Natural killer cell (primary cell): ENCODE results near the gene DAB2IP. TPM values are rescaled to one million over a fixed set of nuclear protein-coding genes. Genes with fewer than 3 reads are reported as not detected.

Experiments used
- ATAC-seq, 3 donors: fragments of 150-1000 bp in 2 of 3; fragments of 200-7000 bp in 1 of 3; cut with Tn5 transposase; 1 replicate in 1 of 3; 2 replicates in 2 of 3; pipeline ENCODE4 v1.10.0; 2021; ENCODE audit warnings: mild to moderate bottlenecking in 2 of 3, moderate library complexity in 2 of 3
- DNase-seq, 2 donors: peaks; one replicate each; pipeline versions ENCODE4 v3.0.0 to v3.0.0-alpha.2; 2013 to 2021; ENCODE audit warnings: mixed read lengths in 1 of 2
- H3K27ac ChIP-seq: one replicate; pipeline ENCODE4 v1.5.1; 2013; ENCODE audit warnings: mild to moderate bottlenecking, low read length
- H3K27me3 ChIP-seq: one replicate; pipeline ENCODE4 v1.6.1; 2013; ENCODE audit warnings: low read length; ENCODE audit not compliant: control insufficient read depth, insufficient read depth
- H3K36me3 ChIP-seq: one replicate; pipeline ENCODE4 v1.6.1; 2013; ENCODE audit warnings: low read length; ENCODE audit not compliant: control insufficient read depth, insufficient read depth
- H3K4me1 ChIP-seq: one replicate; pipeline ENCODE4 v1.6.1; 2013; ENCODE audit warnings: low read length; ENCODE audit not compliant: control insufficient read depth, insufficient read depth
- H3K4me3 ChIP-seq: one replicate; pipeline ENCODE4 v1.5.1; 2013; ENCODE audit warnings: low read length
- H3K9me3 ChIP-seq: one replicate; pipeline ENCODE4 v1.6.1; 2013; ENCODE audit warnings: low read length; ENCODE audit not compliant: control insufficient read depth, insufficient read depth
- H3K27ac Mint-ChIP-seq, 2 donors: one replicate each; pipeline ENCODE4 v1.8.0; 2022; ENCODE audit warnings: mild to moderate bottlenecking in 2 of 2, mixed read lengths in 2 of 2, moderate library complexity in 1 of 2
- H3K27me3 Mint-ChIP-seq, 2 donors: one replicate each; pipeline ENCODE4 v1.8.0; 2022; ENCODE audit warnings: low read depth in 2 of 2, mixed read lengths in 2 of 2
- H3K36me3 Mint-ChIP-seq: one replicate; pipeline ENCODE4 v1.8.0; 2022; ENCODE audit warnings: mixed read lengths
- H3K4me1 Mint-ChIP-seq, 2 donors: one replicate each; pipeline ENCODE4 v1.8.0; 2022; ENCODE audit warnings: mixed read lengths in 2 of 2
- H3K4me3 Mint-ChIP-seq: one replicate; pipeline ENCODE4 v1.8.0; 2022; ENCODE audit warnings: mild to moderate bottlenecking, moderate library complexity, mixed read lengths
- H3K9me3 Mint-ChIP-seq, 2 donors: one replicate each; pipeline ENCODE4 v1.8.0; 2022; ENCODE audit warnings: mixed read lengths in 2 of 2
- CTCF ChIP-seq: fragments of 200-600 bp; IDR thresholded peaks from one replicate; pipeline ENCODE4 v1.8.0; 2022; ENCODE audit warnings: antibody characterized with exemption
- WGBS: methylation state at CpG from one replicate; pipeline ENCODE4 v1.1.7; 2013; ENCODE audit warnings: missing lambda C conversion rate; ENCODE audit not compliant: insufficient coverage; 5-methylcytosine and 5-hydroxymethylcytosine counted together
- intact Hi-C: fragments of 100-400 bp; cut with micrococcal nuclease; formaldehyde crosslinking; loops from one replicate; pipeline ENCODE4 v1.14.2; 2022
- total RNA-seq, 4 donors: library from RNA; stranded (reverse); fragments of 120-200 nt in 1 of 4; gene quantifications; one replicate each; pipeline versions ENCODE4 v1.2.3 to v1.2.4, GENCODE V29; 2013 to 2022

The DAB2IP gene
- total RNA-seq, 3 donors from 2014 or later (not counting 1 experiment from before 2014, with no cell fraction given), result 0.19 to 2.5 TPM; not detected in 1

- no peak overlapping the region for H3K27ac Mint-ChIP-seq
- no peaks in the 10 kb centered on the region for H3K9me3 ChIP-seq
- WGBS, result 24% methylated on average over 4 of the region's 6 CpGs
Measured at GRCh38 chr9:121627427-121627826, 24.0 kb upstream of the DAB2IP start.

GRCh38 chr9:121628401-121628800, 23.0 kb upstream of the DAB2IP start:
- H3K27me3 Mint-ChIP-seq, result peaks cover 7% of the 10 kb centered on the region in 2 donors
- no peaks in the 10 kb centered on the region for H3K36me3 Mint-ChIP-seq
- 95% methylated on average over 4 of the region's 4 CpGs for WGBS
- intact Hi-C loops, result no loop called here
- Histone ChIP-seq H3K27me3 (no peaks in the 10 kb centered on the region), H3K4me1 (no peaks in the 10 kb centered on the region), H3K36me3 (no peaks in the 10 kb centered on the region), H3K9me3 (no peaks in the 10 kb centered on the region), H3K4me3 (no peak overlapping the region), H3K27ac (no peak overlapping the region)
- H3K4me3 Mint-ChIP-seq, result no peak overlapping the region
- DNase-seq, result no peak
- no peak for ATAC-seq
- H3K9me3 Mint-ChIP-seq, result no peaks in the 10 kb centered on the region
- H3K4me1 Mint-ChIP-seq, result peaks cover 0 to 2% of the 10 kb centered on the region in 2 donors
- no peak for TF ChIP-seq CTCF
- no peak overlapping the region for H3K27ac Mint-ChIP-seq

More at GRCh38 chr9:121627427-121627826, 24.0 kb upstream of the DAB2IP start:
- DNase-seq (no peak), ATAC-seq (no peak)
- Histone ChIP-seq H3K4me1 (no peaks in the 10 kb centered on the region), H3K27me3 (no peaks in the 10 kb centered on the region), H3K4me3 (no peak overlapping the region), H3K27ac (no peak overlapping the region), H3K36me3 (no peaks in the 10 kb centered on the region)
- no peaks in the 10 kb centered on the region for H3K9me3 Mint-ChIP-seq
- H3K4me3 Mint-ChIP-seq, result no peak overlapping the region
- no peaks in the 10 kb centered on the region for H3K36me3 Mint-ChIP-seq
- intact Hi-C loops, result no loop called here
- peaks cover 7% of the 10 kb centered on the region in 2 donors for H3K27me3 Mint-ChIP-seq
- no peaks in the 10 kb centered on the region for H3K4me1 Mint-ChIP-seq
- no peak for TF ChIP-seq CTCF

GRCh38 chr9:121631115-121631514, 20.3 kb upstream of the DAB2IP start:
- Histone ChIP-seq H3K27ac (no peak overlapping the region), H3K4me3 (no peak overlapping the region), H3K9me3 (no peaks in the 10 kb centered on the region), H3K4me1 (peaks cover 11% of the 10 kb centered on the region), H3K27me3 (no peaks in the 10 kb centered on the region), H3K36me3 (no peaks in the 10 kb centered on the region)
- Mint-ChIP-seq H3K4me1 (peaks cover 7 to 22% of the 10 kb centered on the region in 2 donors), H3K27me3 (peaks cover 1 to 6% of the 10 kb centered on the region in 2 donors), H3K36me3 (no peaks in the 10 kb centered on the region), H3K9me3 (no peaks in the 10 kb centered on the region), H3K27ac (no peak overlapping the region), H3K4me3 (no peak overlapping the region)
- ATAC-seq, result no peak
- intact Hi-C loops, result no loop called here
- no peak for DNase-seq
- no peak for TF ChIP-seq CTCF
- WGBS, result 91% methylated on average over 3 of the region's 3 CpGs

GRCh38 chr9:121631978-121632418, 19.4 kb upstream of the DAB2IP start:
- Mint-ChIP-seq H3K4me1 (peaks cover 7 to 22% of the 10 kb centered on the region in 2 donors), H3K36me3 (no peaks in the 10 kb centered on the region), H3K27ac (no peak overlapping the region), H3K9me3 (no peaks in the 10 kb centered on the region), H3K27me3 (peaks cover 0 to 6% of the 10 kb centered on the region in 2 donors), H3K4me3 (no peak overlapping the region)
- no peak overlapping the region for H3K4me3 ChIP-seq
- H3K27ac ChIP-seq, result no peak overlapping the region
- TF ChIP-seq CTCF, result no peak
- no peaks in the 10 kb centered on the region for H3K36me3 ChIP-seq
- intact Hi-C loops, result no loop called here
- 89% methylated on average over 18 of the region's 18 CpGs for WGBS
- H3K27me3 ChIP-seq, result no peaks in the 10 kb centered on the region
- peaks cover 11% of the 10 kb centered on the region for H3K4me1 ChIP-seq
- H3K9me3 ChIP-seq, result no peaks in the 10 kb centered on the region
- no peak for ATAC-seq
- DNase-seq, result no peak
